GM18520 (cell line): ENCODE measurements around the gene RPL36.

Source experiments
- ATAC-seq: cut with Tn5 transposase; IDR thresholded peaks from one replicate; pipeline ENCODE4 v1.9.1; 2021; ENCODE audit not compliant: unreplicated experiment

The RPL36 gene

GRCh38 chr19:5673752-5674151, 16.3 kb upstream of the RPL36 start:
- no peak for ATAC-seq

- no peak for ATAC-seq
These were observed 15.4 kb upstream of the RPL36 start for GRCh38 chr19:5674714-5675113.

GRCh38 chr19:5676105-5676771, 13.9 kb upstream of the RPL36 start:
- ATAC-seq, result no peak

- ATAC-seq, result no peak
These were observed 13.4 kb upstream of the RPL36 start for GRCh38 chr19:5676772-5677105.

GRCh38 chr19:5677136-5677535, 13.0 kb upstream of the RPL36 start:
- no peak for ATAC-seq

- ATAC-seq, result no peak
These were observed 12.5 kb upstream of the RPL36 start for GRCh38 chr19:5677580-5677979.

GRCh38 chr19:5678071-5678718, 11.9 kb upstream of the RPL36 start:
- ATAC-seq, result no peak

GRCh38 chr19:5679289-5680083, 10.6 kb upstream of the RPL36 start:
- ATAC-seq, result no peak

- no peak for ATAC-seq
These were observed 10.0 kb upstream of the RPL36 start for GRCh38 chr19:5680084-5680436.

- ATAC-seq, result peak; percentile 81
These were observed 9.4 kb upstream of the RPL36 start, which contains the start of the genes HSD11B1L and MICOS13 for GRCh38 chr19:5680437-5681368. HSD11B1L (plus strand) TSS chr19:5681027; CDS start chr19:5684833, 3,806 bp downstream. MICOS13 (minus strand) TSS chr19:5680516; CDS start chr19:5680486, 30 bp downstream.

- ATAC-seq, result no peak
These were observed 8.5 kb upstream of the RPL36 start for GRCh38 chr19:5681391-5682106.

- ATAC-seq, result no peak
These were observed 8.0 kb upstream of the RPL36 start for GRCh38 chr19:5682107-5682482.

- ATAC-seq, result no peak
These were observed 6.8 kb upstream of the RPL36 start for GRCh38 chr19:5683177-5683886.

- no peak for ATAC-seq
These were observed 5.2 kb upstream of the RPL36 start for GRCh38 chr19:5684694-5685430.

GRCh38 chr19:5686326-5686646, 3.8 kb upstream of the RPL36 start:
- ATAC-seq, result no peak

GRCh38 chr19:5686647-5687359, 3.3 kb upstream of the RPL36 start:
- peak; percentile 32 for ATAC-seq

- no peak for ATAC-seq
These were observed 2.5 kb upstream of the RPL36 start for GRCh38 chr19:5687360-5688198.
